ENCODE measurements around the gene TSPAN32.

DNA sequence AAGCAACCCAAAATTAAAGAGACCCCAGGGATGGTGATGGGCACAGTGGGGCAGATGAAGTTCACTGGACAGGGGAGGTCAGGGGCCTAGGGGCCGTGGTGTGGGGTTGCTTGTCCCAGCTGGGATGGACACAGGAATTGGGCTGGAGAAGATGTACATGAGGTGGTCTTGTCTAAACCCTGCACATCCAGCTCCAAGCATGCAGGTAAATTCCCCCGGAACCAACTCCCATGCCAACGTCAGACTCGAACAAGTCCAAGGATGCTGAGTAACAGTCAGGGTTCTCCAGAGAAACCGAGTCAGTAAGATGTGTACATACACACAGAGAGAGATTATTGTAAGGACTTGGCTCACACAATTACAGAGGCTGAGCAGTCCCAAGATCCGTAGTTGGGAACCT is 28.9 kb downstream of the TSPAN32 start:
- no peak for TF ChIP-seq CTCF (IDR thresholded peaks at IDR 0.05; ENCODE audit: borderline replicate concordance, extremely low read depth, low read length, poor library complexity, severe bottlenecking)
- TF ChIP-seq EZH2 (IDR thresholded peaks at IDR 0.05; ENCODE audit: borderline replicate concordance, low read depth, low read length, severe bottlenecking): no peak
